Endothelial cell of umbilical vein (primary cell): ENCODE results near the gene VSIR. TPM values are rescaled to one million over a fixed set of nuclear protein-coding genes. Genes with fewer than 3 reads are reported as not detected.

ENCODE experiments used
- BruUV-seq: library from RNA; stranded (reverse); fragments of 400-500 nt; replicated peaks from 2 replicates; lab custom pipeline; 2021; lab: Mats Ljungman, UMichigan
- CTCF ChIA-PET: fragments of 300-600, 350-600 bp; sonication (Branson Sonifier 250); formaldehyde crosslinking; loops from one replicate; lab custom pipeline; 2021; ENCODE audit warnings: antibody characterized with exemption, inconsistent platforms; lab: Charles Lee
- POLR2A ChIA-PET: fragments of 300-600, 350-600 bp; sonication (Branson Sonifier 250); formaldehyde crosslinking; loops from one replicate; lab custom pipeline; 2021; ENCODE audit warnings: antibody characterized with exemption, inconsistent platforms; lab: Charles Lee
- DNase-seq: peaks from one replicate; pipeline ENCODE4 v3.0.0-alpha.2; 2011; ENCODE audit warnings: low read depth, low spot score
- FAIRE-seq: peaks from 2 replicates; lab custom pipeline; 2011; peaks lifted over from hg19 to GRCh38; lab: Jason Lieb, UNC
- H2AFZ ChIP-seq: 2 replicates; pipeline ENCODE4 v1.6.0; 2012; ENCODE audit warnings: low read depth, low read length, control low read depth, inconsistent platforms
- H3K27ac ChIP-seq: 2 replicates; pipeline ENCODE4 v1.5.1; 2011; ENCODE audit warnings: low read depth, mild to moderate bottlenecking, control low read depth, low read length, moderate library complexity; ENCODE audit not compliant: insufficient read depth
- H3K27me3 ChIP-seq, 2 experiments: 2 replicates each; pipeline versions ENCODE4 v1.6.0 to v1.6.1; 2011; ENCODE audit warnings: low read length in 2 of 2, mixed read lengths in 1 of 2; ENCODE audit not compliant: control insufficient read depth in 2 of 2, insufficient read depth in 2 of 2
- H3K36me3 ChIP-seq, 2 experiments: 2 replicates in 1 of 2; 3 replicates in 1 of 2; pipeline ENCODE4 v1.5.1; 2011; ENCODE audit warnings: low read length in 2 of 2, mild to moderate bottlenecking in 1 of 2, moderate library complexity in 1 of 2; ENCODE audit not compliant: control insufficient read depth in 2 of 2, insufficient read depth in 2 of 2; ENCODE audit errors: extremely low read depth in 1 of 2
- H3K4me1 ChIP-seq: 3 replicates; pipeline ENCODE4 v1.5.1; 2011; ENCODE audit warnings: mild to moderate bottlenecking, low read length; ENCODE audit not compliant: control insufficient read depth, insufficient read depth; ENCODE audit errors: extremely low read depth
- H3K4me2 ChIP-seq: 2 replicates; pipeline ENCODE4 v1.6.1; 2011; ENCODE audit warnings: low read length, control low read depth, mixed read lengths; ENCODE audit not compliant: insufficient read depth
- H3K4me3 ChIP-seq, 3 experiments: fragments of 200-600 bp in 1 of 3; sonication (generic), shearing (Covaris generic) in 1 of 3; replicated peaks in 1 of 3; 2 replicates each; pipeline ENCODE4 v1.5.1; 2011 to 2016; ENCODE audit warnings: control low read depth in 3 of 3, low read length in 3 of 3, mild to moderate bottlenecking in 2 of 3, inconsistent platforms in 1 of 3, low read depth in 1 of 3, moderate library complexity in 1 of 3; ENCODE audit not compliant: insufficient read depth in 1 of 3
- H3K79me2 ChIP-seq: 2 replicates; pipeline ENCODE4 v1.6.0; 2012; ENCODE audit warnings: low read length, inconsistent platforms; ENCODE audit not compliant: control insufficient read depth, insufficient read depth
- H3K9ac ChIP-seq: replicated peaks from 2 replicates; pipeline ENCODE3; 2011; ENCODE audit warnings: low read length, control low read depth; ENCODE audit not compliant: insufficient read depth; ENCODE audit errors: extremely low read depth
- H3K9me1 ChIP-seq: replicated peaks from 3 replicates; pipeline ENCODE4 v1.6.0; 2011; ENCODE audit warnings: mild to moderate bottlenecking, low read length; ENCODE audit not compliant: control insufficient read depth, insufficient read depth; ENCODE audit errors: extremely low read depth
- H3K9me3 ChIP-seq: replicated peaks from 2 replicates; pipeline ENCODE4 v1.5.1; 2012; ENCODE audit warnings: low read length, inconsistent platforms; ENCODE audit not compliant: control insufficient read depth, insufficient read depth
- H4K20me1 ChIP-seq: replicated peaks from 2 replicates; pipeline ENCODE3; 2011; ENCODE audit warnings: mild to moderate bottlenecking, low read length; ENCODE audit not compliant: control insufficient read depth, insufficient read depth; ENCODE audit errors: extremely low read depth
- EZH2 ChIP-seq: IDR thresholded peaks from 2 replicates; pipeline ENCODE4 v1.6.1; 2012; ENCODE audit warnings: borderline replicate concordance, low read depth, mild to moderate bottlenecking, moderate library complexity, low read length, inconsistent platforms; ENCODE audit not compliant: severe bottlenecking
- FOS ChIP-seq: IDR thresholded peaks from 2 replicates; pipeline ENCODE4 v1.6.1; 2011; ENCODE audit warnings: mild to moderate bottlenecking, low read length, moderate library complexity, borderline replicate concordance; ENCODE audit not compliant: insufficient read depth
- GATA2 ChIP-seq: IDR thresholded peaks from 2 replicates; pipeline ENCODE4 v1.7.0; 2011; ENCODE audit warnings: low read depth, mild to moderate bottlenecking, moderate library complexity, mixed read lengths, low read length; ENCODE audit not compliant: insufficient read length, insufficient read depth
- JUN ChIP-seq: IDR thresholded peaks from 2 replicates; pipeline ENCODE4 v1.6.1; 2011; ENCODE audit warnings: borderline replicate concordance, low read depth; ENCODE audit not compliant: insufficient read length, insufficient read depth
- MYC ChIP-seq: IDR thresholded peaks from one replicate; pipeline ENCODE4 v1.6.1; 2011; ENCODE audit warnings: mild to moderate bottlenecking, low read depth, low read length
- POLR2A ChIP-seq: IDR thresholded peaks from 2 replicates; pipeline ENCODE4 v1.6.1; 2012; ENCODE audit warnings: low read depth, mild to moderate bottlenecking, control low read depth, low read length
- POLR2AphosphoS5 ChIP-seq: IDR thresholded peaks from 2 replicates; pipeline ENCODE4 v1.6.1; 2012; ENCODE audit warnings: low read depth, mild to moderate bottlenecking, control low read depth, low read length, moderate library complexity; ENCODE audit not compliant: insufficient read depth
- dilution Hi-C: fragments of 300-500 bp; cut with MboI; formaldehyde crosslinking; loops from one replicate; pipeline ENCODE4 v1.15.0; 2019; ENCODE audit warnings: low sequenced_read_pairs; ENCODE audit not compliant: extremely low pct_ligation_motif_present
- intact Hi-C: fragments of 100-400 bp; cut with micrococcal nuclease; formaldehyde crosslinking; loops from one replicate; pipeline ENCODE4 v1.10.0; 2022
- polyA plus RNA-seq, 4 experiments: library from polyadenylated mRNA; depleted of rRNA in 3 of 4; stranded (reverse) in 3 of 4; unstranded in 1 of 4; fragments of >200 nt; gene quantifications; 2 replicates each; pipeline versions ENCODE4 v1.2.1 to v1.2.3, GENCODE V29; 2011 to 2012; ENCODE audit warnings: missing spikeins in 1 of 4
- total RNA-seq: library from RNA; stranded (reverse); gene quantifications from 2 replicates; pipeline ENCODE4 v1.2.3, GENCODE V29; 2021
- TF ChIP-seq, protein P1 (sequence below): IDR thresholded peaks from 2 replicates; pipeline ENCODE4 v1.6.1; 2011; ENCODE audit not compliant: insufficient read depth, insufficient read length
- TF ChIP-seq, protein P2 (sequence below), 2 donors: IDR thresholded peaks; 1 replicate in 1 of 2; 2 replicates in 1 of 2; pipeline ENCODE4 v1.5.1; 2011; ENCODE audit warnings: low read length in 2 of 2, mild to moderate bottlenecking in 2 of 2, moderate library complexity in 2 of 2, control low read depth in 1 of 2, inconsistent platforms in 1 of 2, low read depth in 1 of 2; ENCODE audit not compliant: insufficient read depth in 1 of 2; ENCODE audit errors: extremely low read depth in 1 of 2

Gene VSIR
- total and polyA plus RNA-seq, 2 donors (not counting 3 experiments of a cell fraction or from before 2014, with no cell fraction given): 4.9 to 6.3 TPM

DNA sequence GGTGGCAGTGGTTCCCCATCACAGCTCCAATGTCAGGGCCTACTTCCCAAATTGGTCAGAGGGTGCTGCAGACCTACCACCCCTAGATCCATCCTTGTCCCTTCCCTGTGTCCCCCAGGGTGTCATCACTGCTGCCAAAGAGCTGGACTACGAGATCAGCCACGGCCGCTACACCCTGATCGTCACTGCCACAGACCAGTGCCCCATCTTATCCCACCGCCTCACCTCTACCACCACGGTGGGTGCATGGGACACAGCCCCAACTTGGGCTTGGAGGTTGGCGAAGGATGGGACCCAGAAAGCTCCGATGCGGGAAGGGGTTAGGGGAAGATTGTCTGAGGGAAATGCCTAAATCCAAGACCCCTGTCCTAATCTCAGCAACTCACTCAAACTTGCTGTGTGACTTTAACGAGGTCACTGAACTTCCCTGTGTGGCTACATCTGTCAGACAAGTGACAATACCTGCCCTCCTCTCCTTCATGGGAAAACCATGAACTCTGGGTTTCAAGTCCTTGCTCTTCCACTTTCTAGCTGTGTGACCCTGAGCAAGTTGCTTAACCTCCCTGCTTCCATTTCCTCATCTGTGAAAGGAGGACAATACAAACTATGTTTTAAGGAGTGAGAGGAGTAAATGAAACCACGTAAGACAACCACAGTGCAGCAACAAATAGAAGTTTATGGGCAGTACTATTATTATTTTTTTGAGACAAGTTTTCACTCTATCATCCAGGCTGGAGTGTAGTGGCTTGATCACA, 4.9 kb upstream of the VSIR start:
- BruUV-seq: no TSS peak
- POLR2A ChIA-PET: no interaction called here

More for the DNA sequence above, 4.9 kb upstream of the VSIR start:
- no peaks in the 10 kb centered on the region for H3K27me3 ChIP-seq
- no peaks in the 10 kb centered on the region for H3K79me2 ChIP-seq
- H3K9me1 ChIP-seq: no peaks in the 10 kb centered on the region
- TF ChIP-seq MYC (no peak), POLR2AphosphoS5 (no peak), GATA2 (no peak), EZH2 (no peak), POLR2A (no peak), FOS (no peak), JUN (no peak)
- TF ChIP-seq, protein P1, sequence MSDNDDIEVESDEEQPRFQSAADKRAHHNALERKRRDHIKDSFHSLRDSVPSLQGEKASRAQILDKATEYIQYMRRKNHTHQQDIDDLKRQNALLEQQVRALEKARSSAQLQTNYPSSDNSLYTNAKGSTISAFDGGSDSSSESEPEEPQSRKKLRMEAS: no peak
- TF ChIP-seq, protein P2, sequence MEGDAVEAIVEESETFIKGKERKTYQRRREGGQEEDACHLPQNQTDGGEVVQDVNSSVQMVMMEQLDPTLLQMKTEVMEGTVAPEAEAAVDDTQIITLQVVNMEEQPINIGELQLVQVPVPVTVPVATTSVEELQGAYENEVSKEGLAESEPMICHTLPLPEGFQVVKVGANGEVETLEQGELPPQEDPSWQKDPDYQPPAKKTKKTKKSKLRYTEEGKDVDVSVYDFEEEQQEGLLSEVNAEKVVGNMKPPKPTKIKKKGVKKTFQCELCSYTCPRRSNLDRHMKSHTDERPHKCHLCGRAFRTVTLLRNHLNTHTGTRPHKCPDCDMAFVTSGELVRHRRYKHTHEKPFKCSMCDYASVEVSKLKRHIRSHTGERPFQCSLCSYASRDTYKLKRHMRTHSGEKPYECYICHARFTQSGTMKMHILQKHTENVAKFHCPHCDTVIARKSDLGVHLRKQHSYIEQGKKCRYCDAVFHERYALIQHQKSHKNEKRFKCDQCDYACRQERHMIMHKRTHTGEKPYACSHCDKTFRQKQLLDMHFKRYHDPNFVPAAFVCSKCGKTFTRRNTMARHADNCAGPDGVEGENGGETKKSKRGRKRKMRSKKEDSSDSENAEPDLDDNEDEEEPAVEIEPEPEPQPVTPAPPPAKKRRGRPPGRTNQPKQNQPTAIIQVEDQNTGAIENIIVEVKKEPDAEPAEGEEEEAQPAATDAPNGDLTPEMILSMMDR (IDR thresholded peaks at IDR 0.05; ENCODE audit: extremely low read depth in 1 of 2, insufficient read depth in 1 of 2, low read depth in 1 of 2, low read length in 2 of 2): no peak
- H4K20me1 ChIP-seq: no peaks in the 10 kb centered on the region
- H3K9me3 ChIP-seq: no peaks in the 10 kb centered on the region
- H3K4me1 ChIP-seq: peaks cover 2% of the 10 kb centered on the region
- FAIRE-seq: no peak
- no peaks in the 10 kb centered on the region for H3K36me3 ChIP-seq
- H3K4me3 ChIP-seq: no peak overlapping the region
- no peak for DNase-seq
- CTCF ChIA-PET: no interaction called here
- H3K4me2 ChIP-seq: no peak overlapping the region
- dilution Hi-C loops: no loop called here
- intact Hi-C loops: no loop called here
- no peak overlapping the region for H2AFZ ChIP-seq
- H3K27ac ChIP-seq: no peak overlapping the region
- no peak overlapping the region for H3K9ac ChIP-seq
